A673 (cell line): Measurements from ENCODE around the gene EGFL8.

Source experiments
- CTCF ChIP-seq: fragments of 300-800, 200-600 bp; sonication (generic); conservative IDR thresholded peaks from 2 replicates; pipeline ENCODE4 v1.5.1; 2017; ENCODE audit warnings: low read depth, mild to moderate bottlenecking, antibody characterized with exemption, low read length, moderate library complexity, mixed read lengths
- EZH2 ChIP-seq: fragments of 200-600 bp; sonication (generic); IDR thresholded peaks from 2 replicates; pipeline ENCODE4 v1.6.1; 2017; ENCODE audit warnings: borderline replicate concordance, low read depth, mild to moderate bottlenecking, mixed read lengths, antibody characterized with exemption, low read length; ENCODE audit not compliant: poor library complexity, severe bottlenecking

- no peak for TF ChIP-seq CTCF
- no peak for TF ChIP-seq EZH2
These were observed 24.8 kb upstream of the EGFL8 start for GRCh38 chr6:32139590-32139989.
